ENCODE results near the gene RBMS2.

DNA sequence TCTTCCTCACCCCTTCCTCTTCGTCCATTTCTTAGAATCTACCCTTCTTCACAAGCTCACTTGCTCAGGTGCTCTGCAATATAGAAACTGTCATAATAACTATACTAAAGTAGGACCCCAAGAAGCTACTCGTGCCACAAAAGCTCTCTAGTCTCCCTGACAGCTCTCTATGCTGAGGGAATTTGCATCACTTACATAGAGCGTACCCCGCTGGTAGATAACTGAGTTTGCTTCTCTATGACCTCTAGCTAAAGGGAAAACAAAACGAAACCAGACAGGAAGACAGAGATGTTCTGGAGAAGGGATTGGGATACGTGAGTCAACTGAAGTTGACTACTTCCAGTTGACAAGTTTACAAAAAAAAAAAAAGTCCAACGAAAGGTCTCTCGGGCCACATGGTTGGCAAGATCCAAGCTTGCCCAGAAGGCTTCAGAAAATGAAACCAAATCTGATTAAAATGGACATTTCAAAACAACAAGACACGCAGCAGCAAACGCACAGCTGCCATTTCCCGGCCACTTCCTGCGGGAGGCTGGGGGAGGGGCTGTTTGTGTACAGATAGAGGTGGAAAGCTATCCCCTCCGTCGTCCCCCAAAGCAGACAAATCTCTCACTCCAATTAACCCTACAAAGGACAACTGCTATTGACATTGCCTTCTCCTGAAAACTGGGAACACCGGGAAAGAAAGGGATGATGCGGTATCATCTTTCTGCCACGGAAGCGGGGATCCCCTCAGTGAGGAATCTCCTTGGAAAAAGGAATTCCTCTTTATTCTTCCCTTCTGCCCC is 107.2 kb downstream of the RBMS2 start:
- TF ChIP-seq, protein P1, sequence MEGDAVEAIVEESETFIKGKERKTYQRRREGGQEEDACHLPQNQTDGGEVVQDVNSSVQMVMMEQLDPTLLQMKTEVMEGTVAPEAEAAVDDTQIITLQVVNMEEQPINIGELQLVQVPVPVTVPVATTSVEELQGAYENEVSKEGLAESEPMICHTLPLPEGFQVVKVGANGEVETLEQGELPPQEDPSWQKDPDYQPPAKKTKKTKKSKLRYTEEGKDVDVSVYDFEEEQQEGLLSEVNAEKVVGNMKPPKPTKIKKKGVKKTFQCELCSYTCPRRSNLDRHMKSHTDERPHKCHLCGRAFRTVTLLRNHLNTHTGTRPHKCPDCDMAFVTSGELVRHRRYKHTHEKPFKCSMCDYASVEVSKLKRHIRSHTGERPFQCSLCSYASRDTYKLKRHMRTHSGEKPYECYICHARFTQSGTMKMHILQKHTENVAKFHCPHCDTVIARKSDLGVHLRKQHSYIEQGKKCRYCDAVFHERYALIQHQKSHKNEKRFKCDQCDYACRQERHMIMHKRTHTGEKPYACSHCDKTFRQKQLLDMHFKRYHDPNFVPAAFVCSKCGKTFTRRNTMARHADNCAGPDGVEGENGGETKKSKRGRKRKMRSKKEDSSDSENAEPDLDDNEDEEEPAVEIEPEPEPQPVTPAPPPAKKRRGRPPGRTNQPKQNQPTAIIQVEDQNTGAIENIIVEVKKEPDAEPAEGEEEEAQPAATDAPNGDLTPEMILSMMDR (IDR thresholded peaks at IDR 0.05; ENCODE audit: insufficient read depth, low read depth, low read length), result no peak
- TF ChIP-seq EZH2 (IDR thresholded peaks at IDR 0.05; ENCODE audit: insufficient read depth, low read length), result no peak

All from astrocyte (in vitro differentiated cells and primary cell).